Transverse colon (tissue), 4 donors: Measurements from ENCODE around the gene DUT. TPM values are rescaled to one million over a fixed set of nuclear protein-coding genes. Genes with fewer than 3 reads are reported as not detected.

Experiments used
- DNase-seq: peaks from one replicate; pipeline ENCODE4 v3.0.0-alpha.2; 2019
- H3K27ac ChIP-seq, 4 donors: fragments of 200-600 bp; sonication (generic); 2 replicates each; pipeline ENCODE4 v1.5.1; 2016 to 2018; ENCODE audit warnings: inconsistent platforms in 4 of 4
- H3K27me3 ChIP-seq: fragments of 200-600 bp; sonication (generic); 2 replicates; pipeline ENCODE4 v1.5.1; 2017; ENCODE audit warnings: inconsistent platforms
- H3K36me3 ChIP-seq, 4 donors: fragments of 200-600 bp; sonication (generic); 2 replicates each; pipeline ENCODE4 v1.5.1; 2017 to 2019; ENCODE audit warnings: inconsistent platforms in 4 of 4
- H3K4me1 ChIP-seq, 4 donors: fragments of 200-600 bp; sonication (generic); 2 replicates each; pipeline ENCODE4 v1.5.1; 2017 to 2020; ENCODE audit warnings: inconsistent platforms in 4 of 4
- H3K4me3 ChIP-seq, 4 donors: fragments of 200-600 bp; sonication (generic); 1 replicate in 1 of 4; 2 replicates in 3 of 4; pipeline versions ENCODE4 v1.5.1 to v1.6.1; 2017 to 2019; ENCODE audit warnings: inconsistent platforms in 4 of 4
- H3K9me3 ChIP-seq, 2 donors: fragments of 200-600 bp; sonication (generic); 2 replicates each; pipeline ENCODE4 v1.5.1; 2017 to 2019; ENCODE audit warnings: inconsistent platforms in 2 of 2
- CTCF ChIP-seq, 5 experiments: fragments of 200-600 bp in 3 of 5; fragments of 450-650 bp in 2 of 5; sonication (generic) in 3 of 5; IDR thresholded peaks; 1 replicate in 2 of 5; 2 replicates in 3 of 5; pipeline ENCODE4 v1.5.1; 2016 to 2017; ENCODE audit warnings: antibody characterized with exemption in 5 of 5, inconsistent platforms in 3 of 5, mild to moderate bottlenecking in 2 of 5, moderate library complexity in 1 of 5
- EP300 ChIP-seq: sonication (generic); formaldehyde crosslinking; IDR thresholded peaks from one replicate; pipeline ENCODE4 v1.6.1; 2017; ENCODE audit warnings: antibody characterized with exemption, low read depth
- POLR2A ChIP-seq: fragments of 450-650 bp; IDR thresholded peaks from one replicate; pipeline ENCODE4 v1.6.1; 2016; ENCODE audit warnings: antibody characterized with exemption, mild to moderate bottlenecking, moderate library complexity
- POLR2AphosphoS5 ChIP-seq, 3 donors: sonication (generic); formaldehyde crosslinking; IDR thresholded peaks; one replicate each; pipeline ENCODE4 v1.6.1; 2016; ENCODE audit warnings: antibody characterized with exemption in 3 of 3
- WGBS, 2 donors: methylation state at CpG; one replicate each; pipeline ENCODE4 v1.1.5; 2018; ENCODE audit warnings: low coverage in 1 of 2; 5-methylcytosine and 5-hydroxymethylcytosine counted together
- in situ Hi-C, 4 donors: fragments of 200-750 bp; cut with MboI; loops; one replicate each; pipeline versions ENCODE4 v1.15.0 to v1.15.1; 2017; ENCODE audit warnings: low sequenced_read_pairs in 3 of 4, low pct_ligation_motif_present in 1 of 4, low pct_unique_long_range_greater_than_20kb in 1 of 4
- intact Hi-C: fragments of 100-400 bp; cut with DNase I; formaldehyde crosslinking; loops from one replicate; pipeline ENCODE4 v1.15.1; 2023; ENCODE audit warnings: low total_unique reads
- total RNA-seq, 4 donors: library from RNA; depleted of rRNA; stranded (reverse); fragments of >200 nt; gene quantifications; one replicate each; pipeline ENCODE4 v1.1.0, GENCODE V29; 2016

DUT gene
- total RNA-seq, 4 donors from 2014 or later: 19.5 to 63.1 (median 45.3) TPM

GRCh38 chr15:48317221-48317620, 14.0 kb upstream of the DUT start:
- no peaks in the 10 kb centered on the region for H3K36me3 ChIP-seq
- H3K27ac ChIP-seq: no peak overlapping the region
- H3K27me3 ChIP-seq: no peaks in the 10 kb centered on the region
- no peak for DNase-seq
- H3K9me3 ChIP-seq: no peaks in the 10 kb centered on the region
- intact Hi-C loops (no loop called here), in situ Hi-C loops (no loop called here)
- TF ChIP-seq POLR2A: no peak
- TF ChIP-seq CTCF (IDR thresholded peaks at IDR 0.05): no peak
- no peak for TF ChIP-seq EP300
- TF ChIP-seq POLR2AphosphoS5 (IDR thresholded peaks at IDR 0.05): no peak
- 75 to 89% methylated on average over 1 to 2 of the region's 2 CpGs for WGBS, 2 donors
- H3K4me3 ChIP-seq: no peak overlapping the region
- H3K4me1 ChIP-seq: no peaks in the 10 kb centered on the region

GRCh38 chr15:48318131-48318530, 13.1 kb upstream of the DUT start:
- DNase-seq: no peak
- H3K4me3 ChIP-seq: no peak overlapping the region
- H3K27me3 ChIP-seq: no peaks in the 10 kb centered on the region
- TF ChIP-seq POLR2A (no peak), CTCF (IDR thresholded peaks at IDR 0.05) (no peak), POLR2AphosphoS5 (IDR thresholded peaks at IDR 0.05) (no peak), EP300 (no peak)
- H3K4me1 ChIP-seq: no peaks in the 10 kb centered on the region
- no peaks in the 10 kb centered on the region for H3K9me3 ChIP-seq
- intact Hi-C loops (no loop called here), in situ Hi-C loops (no loop called here)
- H3K36me3 ChIP-seq: no peaks in the 10 kb centered on the region
- WGBS, 2 donors: 75 to 100% methylated on average over 1 to 6 of the region's 6 CpGs
- no peak overlapping the region for H3K27ac ChIP-seq

- Histone ChIP-seq H3K27me3 (no peaks in the 10 kb centered on the region), H3K9me3 (no peaks in the 10 kb centered on the region), H3K27ac (no peak overlapping the region), H3K36me3 (no peaks in the 10 kb centered on the region), H3K4me1 (peaks cover 0 to 3% (median 0%) of the 10 kb centered on the region in 4 donors), H3K4me3 (no peak overlapping the region)
- no peak for DNase-seq
- in situ Hi-C loops (no loop called here), intact Hi-C loops (no loop called here)
- 90% methylated on average over 7 of the region's 7 CpGs for WGBS, 2 donors
- TF ChIP-seq EP300 (no peak), POLR2A (no peak), POLR2AphosphoS5 (IDR thresholded peaks at IDR 0.05) (no peak), CTCF (IDR thresholded peaks at IDR 0.05) (no peak)
Observed at GRCh38 chr15:48323294-48323693, 7.9 kb upstream of the DUT start.

- peaks cover 0 to 7% (median 2%) of the 10 kb centered on the region in 4 donors for H3K4me1 ChIP-seq
- 36 to 73% methylated on average over 4 to 5 of the region's 5 CpGs for WGBS, 2 donors
- H3K36me3 ChIP-seq: no peaks in the 10 kb centered on the region
- H3K27me3 ChIP-seq: no peaks in the 10 kb centered on the region
- no peak overlapping the region for H3K27ac ChIP-seq
- TF ChIP-seq POLR2AphosphoS5 (IDR thresholded peaks at IDR 0.05): no peak
- TF ChIP-seq CTCF (IDR thresholded peaks at IDR 0.05): no peak
- TF ChIP-seq POLR2A: no peak
- TF ChIP-seq EP300: no peak
- no peak for DNase-seq
- intact Hi-C loops: no loop called here
- in situ Hi-C loops: no loop called here
- H3K9me3 ChIP-seq: no peaks in the 10 kb centered on the region
- H3K4me3 ChIP-seq: no peak overlapping the region
Observed at GRCh38 chr15:48324949-48325348, 6.3 kb upstream of the DUT start.
